HG03439 (cell line): ENCODE data around the gene TOR1A.
A peak's percentile ranks its signal among the peaks of the same experiment; 100 is the strongest.

Experiments used
- ATAC-seq: cut with Tn5 transposase; IDR thresholded peaks from one replicate; pipeline ENCODE4 v1.9.1; 2021; ENCODE audit warnings: mild to moderate bottlenecking, moderate library complexity; ENCODE audit not compliant: unreplicated experiment

The TOR1A gene

GRCh38 chr9:129823935-129824601, at the start of gene TOR1A:
TSS of gene TOR1A (minus strand) at chr9:129824136. CDS start at chr9:129824085, 51 bp downstream.
- ATAC-seq, result peak; percentile 77

- ATAC-seq, result no peak
Observed at GRCh38 chr9:129871046-129871445, 47.1 kb upstream of the TOR1A start.

GRCh38 chr9:129869585-129870501, 45.9 kb upstream of the TOR1A start:
- ATAC-seq, result no peak

- ATAC-seq, result no peak
Observed at GRCh38 chr9:129868872-129869486, 45.0 kb upstream of the TOR1A start.

GRCh38 chr9:129868023-129868871, 44.3 kb upstream of the TOR1A start:
- no peak for ATAC-seq

GRCh38 chr9:129867136-129868022, 43.4 kb upstream of the TOR1A start:
- ATAC-seq, result no peak

- ATAC-seq, result no peak
Observed at GRCh38 chr9:129866394-129867135, 42.6 kb upstream of the TOR1A start.

- no peak for ATAC-seq
Observed at GRCh38 chr9:129865668-129866320, 41.9 kb upstream of the TOR1A start.

- no peak for ATAC-seq
Observed at GRCh38 chr9:129864991-129865647, 41.2 kb upstream of the TOR1A start.

- ATAC-seq, result no peak
Observed at GRCh38 chr9:129863059-129863690, 39.2 kb upstream of the TOR1A start.

GRCh38 chr9:129861447-129861827, 37.5 kb upstream of the TOR1A start:
- ATAC-seq, result no peak

- ATAC-seq, result no peak
Observed at GRCh38 chr9:129860653-129861446, 36.9 kb upstream of the TOR1A start.

GRCh38 chr9:129858167-129858962, 34.4 kb upstream of the TOR1A start:
- no peak for ATAC-seq

GRCh38 chr9:129857207-129857606, 33.3 kb upstream of the TOR1A start:
- no peak for ATAC-seq

GRCh38 chr9:129854588-129855110, 30.7 kb upstream of the TOR1A start:
- ATAC-seq, result no peak

- ATAC-seq, result no peak
Observed at GRCh38 chr9:129853614-129854013, 29.7 kb upstream of the TOR1A start.
